H1 (cell line): Measurements from ENCODE around the gene PUDP. TPM values are rescaled to one million over a fixed set of nuclear protein-coding genes. Genes with fewer than 3 reads are reported as not detected.

Experiments
- ASH2L ChIP-seq: fragments of 200-600, 300-600 bp; sonication (generic); IDR thresholded peaks from one replicate; pipeline ENCODE4 v1.7.1; 2017; ENCODE audit warnings: low read length
- ATF2 ChIP-seq: IDR thresholded peaks from 2 replicates; pipeline ENCODE4 v1.6.1; 2012; ENCODE audit warnings: low read length, inconsistent platforms
- CREB1 ChIP-seq: IDR thresholded peaks from 2 replicates; pipeline ENCODE4 v1.6.1; 2012; ENCODE audit warnings: inconsistent platforms
- CTBP2 ChIP-seq: IDR thresholded peaks from 2 replicates; pipeline ENCODE4 v1.7.0; 2011; ENCODE audit warnings: borderline replicate concordance, mild to moderate bottlenecking, moderate library complexity, mixed read lengths, low read length; ENCODE audit not compliant: insufficient read depth, insufficient read length
- HDAC2 ChIP-seq, 2 experiments: fragments of 300-600 bp in 1 of 2; sonication (generic) in 1 of 2; IDR thresholded peaks; 2 replicates each; pipeline ENCODE4 v1.6.1; 2011 to 2012; ENCODE audit warnings: low read depth in 2 of 2, low read length in 2 of 2, mild to moderate bottlenecking in 2 of 2, moderate library complexity in 2 of 2, borderline replicate concordance in 1 of 2, inconsistent platforms in 1 of 2
- MAFK ChIP-seq: IDR thresholded peaks from 2 replicates; pipeline ENCODE4 v1.6.1; 2012; ENCODE audit warnings: low read depth, mild to moderate bottlenecking, improper control_type of control experiment, low read length
- NRF1 ChIP-seq: IDR thresholded peaks from 2 replicates; pipeline ENCODE4 v1.6.1; 2011; ENCODE audit warnings: mild to moderate bottlenecking, low read depth, low read length, improper control_type of control experiment
- POU5F1 ChIP-seq: IDR thresholded peaks from 2 replicates; pipeline ENCODE4 v1.6.1; 2011; ENCODE audit warnings: low read depth, mild to moderate bottlenecking, low read length, moderate library complexity
- YY1 ChIP-seq: IDR thresholded peaks from 2 replicates; pipeline ENCODE4 v1.6.1; 2011; ENCODE audit warnings: low read depth, mild to moderate bottlenecking, low read length
- polyA plus RNA-seq, 7 experiments: library from polyadenylated mRNA; depleted of rRNA in 3 of 7; stranded (reverse) in 5 of 7; unstranded in 2 of 7; fragments of >200 nt in 5 of 7; fragments of 200-250 nt in 2 of 7; gene quantifications; 1 replicate in 5 of 7; 2 replicates in 1 of 7; 4 replicates in 1 of 7; pipeline versions ENCODE4 v1.2.1 to v1.2.3, GENCODE V29; 2011 to 2013; ENCODE audit warnings: missing spikeins in 2 of 7, mixed read lengths in 2 of 7
- total RNA-seq: library from RNA; stranded (reverse); fragmentation: NEBNext Ultra II Directional; extraction: Animal tissue kit (Norgen Biotek cat#: 25700); gene quantifications from 2 replicates; pipeline ENCODE4 v1.2.1, GENCODE V29; 2021

The PUDP gene
- total and polyA plus RNA-seq, 2 of the 8 experiments (the other 6 are each of a cell fraction or from before 2014, with no cell fraction given), result 27.2 to 30.2 TPM

GRCh38 chrX:7145454-7145853 is 2.5 kb downstream of the PUDP start (continued):
- TF ChIP-seq ATF2 (no peak), CTBP2 (no peak), NRF1 (no peak), POU5F1 (no peak), MAFK (no peak), CREB1 (no peak), YY1 (no peak), ASH2L (no peak), HDAC2 (IDR thresholded peaks at IDR 0.05; ENCODE audit: borderline replicate concordance in 1 of 2, low read depth in 2 of 2, low read length in 2 of 2) (no peak)
